Calu3 (cell line): ENCODE measurements around the gene C1orf198. TPM values are rescaled to one million over a fixed set of nuclear protein-coding genes. Genes with fewer than 3 reads are reported as not detected.

Experiments
- BruUV-seq: library from RNA; stranded (reverse); fragments of 400-500 nt; replicated peaks from 2 replicates; lab custom pipeline; 2021; lab: Mats Ljungman, UMichigan
- CTCF ChIA-PET: fragments of 300-600 bp; sonication (Branson Sonifier 250); formaldehyde crosslinking; loops from one replicate; lab custom pipeline; 2022; ENCODE audit warnings: antibody characterized with exemption; lab: Charles Lee
- DNase-seq: peaks from one replicate; pipeline ENCODE4 v3.0.0; 2022
- H3K27ac Mint-ChIP-seq: one replicate; pipeline ENCODE4 v1.8.0; 2022; ENCODE audit warnings: mixed read lengths; ENCODE audit not compliant: unreplicated experiment
- H3K27me3 Mint-ChIP-seq: one replicate; pipeline ENCODE4 v1.8.0; 2022; ENCODE audit warnings: mixed read lengths; ENCODE audit not compliant: unreplicated experiment
- H3K36me3 Mint-ChIP-seq: one replicate; pipeline ENCODE4 v1.8.0; 2022; ENCODE audit warnings: mild to moderate bottlenecking, moderate library complexity, mixed read lengths; ENCODE audit not compliant: insufficient read depth, unreplicated experiment
- H3K4me1 Mint-ChIP-seq: one replicate; pipeline ENCODE4 v1.8.0; 2022; ENCODE audit warnings: mild to moderate bottlenecking, low read depth, mixed read lengths; ENCODE audit not compliant: unreplicated experiment
- H3K4me3 Mint-ChIP-seq: one replicate; pipeline ENCODE4 v1.8.0; 2022; ENCODE audit warnings: mild to moderate bottlenecking, low read depth, moderate library complexity, mixed read lengths; ENCODE audit not compliant: unreplicated experiment
- H3K9me3 Mint-ChIP-seq: one replicate; pipeline ENCODE4 v1.8.0; 2022; ENCODE audit warnings: low read depth, mixed read lengths; ENCODE audit not compliant: unreplicated experiment
- intact Hi-C: fragments of 100-400 bp; cut with micrococcal nuclease; formaldehyde crosslinking; loops from one replicate; pipeline ENCODE4 v1.10.0; 2022; ENCODE audit not compliant: unreplicated experiment
- total RNA-seq: library from RNA; stranded (reverse); gene quantifications from 2 replicates; pipeline ENCODE4 v1.2.3, GENCODE V29; 2022
- TF ChIP-seq, protein P1 (sequence below): fragments of 200-600 bp; IDR thresholded peaks from one replicate; pipeline ENCODE4 v1.8.0; 2022; ENCODE audit warnings: antibody characterized with exemption; ENCODE audit not compliant: unreplicated experiment

C1orf198 gene
- total RNA-seq, 1 experiment from 2014 or later = 80.4 TPM

DNA sequence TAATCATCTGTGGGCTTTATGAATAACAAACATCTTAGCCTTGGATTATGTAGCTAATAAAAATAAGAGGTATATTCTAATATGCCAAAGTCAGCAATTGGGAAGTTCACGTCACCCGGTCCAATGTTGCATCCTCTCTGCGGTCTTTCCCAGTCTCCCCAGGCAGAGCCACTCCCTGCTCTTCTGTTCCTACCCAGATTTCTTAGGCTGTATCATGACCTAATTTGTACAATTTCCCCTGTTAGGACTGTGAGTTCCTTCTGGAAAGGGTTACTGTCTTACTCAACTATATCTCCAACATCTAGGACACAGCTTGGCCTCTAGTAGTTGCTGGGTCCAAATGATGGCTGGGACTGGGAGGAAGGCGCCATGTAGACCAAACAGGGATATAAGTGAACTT is 29.8 kb upstream of the C1orf198 start:
- CTCF ChIA-PET = no interaction called here
- no peak overlapping the region for H3K27ac Mint-ChIP-seq
- H3K4me1 Mint-ChIP-seq = no peaks in the 10 kb centered on the region
- no peak overlapping the region for H3K4me3 Mint-ChIP-seq
- BruUV-seq = TSS peak; percentile 28
- TF ChIP-seq, protein P1, sequence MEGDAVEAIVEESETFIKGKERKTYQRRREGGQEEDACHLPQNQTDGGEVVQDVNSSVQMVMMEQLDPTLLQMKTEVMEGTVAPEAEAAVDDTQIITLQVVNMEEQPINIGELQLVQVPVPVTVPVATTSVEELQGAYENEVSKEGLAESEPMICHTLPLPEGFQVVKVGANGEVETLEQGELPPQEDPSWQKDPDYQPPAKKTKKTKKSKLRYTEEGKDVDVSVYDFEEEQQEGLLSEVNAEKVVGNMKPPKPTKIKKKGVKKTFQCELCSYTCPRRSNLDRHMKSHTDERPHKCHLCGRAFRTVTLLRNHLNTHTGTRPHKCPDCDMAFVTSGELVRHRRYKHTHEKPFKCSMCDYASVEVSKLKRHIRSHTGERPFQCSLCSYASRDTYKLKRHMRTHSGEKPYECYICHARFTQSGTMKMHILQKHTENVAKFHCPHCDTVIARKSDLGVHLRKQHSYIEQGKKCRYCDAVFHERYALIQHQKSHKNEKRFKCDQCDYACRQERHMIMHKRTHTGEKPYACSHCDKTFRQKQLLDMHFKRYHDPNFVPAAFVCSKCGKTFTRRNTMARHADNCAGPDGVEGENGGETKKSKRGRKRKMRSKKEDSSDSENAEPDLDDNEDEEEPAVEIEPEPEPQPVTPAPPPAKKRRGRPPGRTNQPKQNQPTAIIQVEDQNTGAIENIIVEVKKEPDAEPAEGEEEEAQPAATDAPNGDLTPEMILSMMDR = no peak
- intact Hi-C loops = no loop called here
- no peaks in the 10 kb centered on the region for H3K9me3 Mint-ChIP-seq
- no peak for DNase-seq
- H3K27me3 Mint-ChIP-seq = no peaks in the 10 kb centered on the region
- H3K36me3 Mint-ChIP-seq = no peaks in the 10 kb centered on the region

DNA sequence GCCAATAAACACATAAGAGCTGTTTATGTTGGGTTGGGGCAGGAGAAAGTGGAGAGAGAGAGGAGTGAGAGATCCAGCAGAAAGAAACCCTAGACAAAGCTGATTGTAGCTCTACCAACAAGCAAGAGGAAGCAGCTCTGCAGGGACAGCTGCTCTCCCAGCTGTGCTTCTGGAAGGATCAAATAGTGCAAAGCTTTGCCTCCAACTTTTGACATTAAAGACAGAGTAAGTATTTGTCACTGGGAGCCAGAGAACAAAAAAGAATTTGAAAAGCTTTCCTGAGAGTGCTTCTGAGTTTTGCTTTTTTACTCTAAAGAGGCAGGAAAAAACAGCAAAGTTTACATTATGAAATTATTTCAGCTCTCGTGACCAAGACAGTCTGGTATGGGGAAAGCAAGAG is 28.5 kb upstream of the C1orf198 start:
- TF ChIP-seq, protein P1 = no peak
- H3K4me3 Mint-ChIP-seq = no peak overlapping the region
- no peaks in the 10 kb centered on the region for H3K27me3 Mint-ChIP-seq
- BruUV-seq = no TSS peak
- intact Hi-C loops = no loop called here
- CTCF ChIA-PET = no interaction called here
- H3K27ac Mint-ChIP-seq = no peak overlapping the region
- DNase-seq = no peak
- no peaks in the 10 kb centered on the region for H3K36me3 Mint-ChIP-seq
- H3K4me1 Mint-ChIP-seq = no peaks in the 10 kb centered on the region
- no peaks in the 10 kb centered on the region for H3K9me3 Mint-ChIP-seq

DNA sequence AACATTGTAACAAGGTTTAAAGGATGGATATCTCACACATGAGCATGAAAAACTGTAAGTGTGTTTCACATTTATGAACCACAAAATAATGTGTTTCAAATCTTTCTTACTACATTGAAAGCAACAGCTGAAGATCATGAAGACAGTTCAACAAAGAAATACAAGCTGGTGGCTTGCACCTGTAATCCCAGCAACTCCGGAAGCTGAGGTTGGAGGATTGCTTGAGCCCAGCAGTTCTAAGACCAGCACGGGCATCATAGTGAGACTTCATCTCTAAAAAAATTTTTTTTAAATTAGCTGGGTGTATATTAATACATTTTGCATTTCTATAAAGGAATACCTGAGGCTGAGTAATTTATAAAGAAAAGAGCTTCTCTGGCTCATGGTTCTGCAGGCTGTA is 27.1 kb upstream of the C1orf198 start:
- H3K4me3 Mint-ChIP-seq = no peak overlapping the region
- no peak overlapping the region for H3K27ac Mint-ChIP-seq
- CTCF ChIA-PET = interaction anchor here (0.6 kb wide), 1 partner anchor 260 kb away, joined by 6 read pairs; no protein-coding TSS in a partner anchor
- no peaks in the 10 kb centered on the region for H3K9me3 Mint-ChIP-seq
- H3K36me3 Mint-ChIP-seq = no peaks in the 10 kb centered on the region
- H3K27me3 Mint-ChIP-seq = no peaks in the 10 kb centered on the region
- BruUV-seq = no TSS peak
- no peak for DNase-seq
- TF ChIP-seq, protein P1 = no peak
- no peaks in the 10 kb centered on the region for H3K4me1 Mint-ChIP-seq
- intact Hi-C loops = no loop called here

DNA sequence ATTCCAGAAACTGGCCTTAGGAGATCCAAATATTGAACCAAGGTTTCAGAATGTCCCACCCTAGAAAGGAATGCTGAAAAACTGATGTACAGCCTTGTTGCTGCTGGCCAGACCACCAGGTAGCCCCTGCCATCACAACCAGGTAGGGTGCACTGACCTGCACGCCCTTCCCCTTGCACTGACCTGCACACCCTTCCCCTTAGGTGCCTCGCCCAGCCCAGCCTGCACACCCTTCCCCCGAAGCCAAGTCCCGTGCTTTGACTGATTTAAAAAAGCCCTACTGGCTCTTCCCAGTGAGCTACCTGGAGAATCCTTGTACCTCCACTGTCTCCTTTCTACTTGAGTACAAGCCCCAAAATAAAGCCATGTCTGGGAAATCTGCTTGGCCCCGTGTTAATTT is 26.3 kb upstream of the C1orf198 start:
- H3K4me1 Mint-ChIP-seq = no peaks in the 10 kb centered on the region

More for the DNA sequence above, 26.3 kb upstream of the C1orf198 start:
- intact Hi-C loops = no loop called here
- TF ChIP-seq, protein P1 = no peak
- Mint-ChIP-seq H3K9me3 (no peaks in the 10 kb centered on the region), H3K27ac (no peak overlapping the region), H3K4me3 (no peak overlapping the region), H3K27me3 (no peaks in the 10 kb centered on the region), H3K36me3 (no peaks in the 10 kb centered on the region)
- no peak for DNase-seq
- BruUV-seq = no TSS peak
- CTCF ChIA-PET = no interaction called here
